Suprapubic skin (tissue), 4 donors: ENCODE measurements around the gene TSPYL2. TPM values are rescaled to one million over a fixed set of nuclear protein-coding genes. Genes with fewer than 3 reads are reported as not detected.

Experiments
- DNase-seq, 2 donors: peaks; one replicate each; pipeline ENCODE4 v3.0.0-alpha.2; 2019; ENCODE audit warnings: low spot score in 2 of 2
- H3K27ac ChIP-seq: fragments of 200-600 bp; sonication (generic); one replicate; pipeline ENCODE4 v1.5.1; 2019
- H3K27me3 ChIP-seq: fragments of 200-600 bp; sonication (generic); one replicate; pipeline ENCODE4 v1.5.1; 2019
- H3K36me3 ChIP-seq: fragments of 200-600 bp; sonication (generic); one replicate; pipeline ENCODE4 v1.5.1; 2019
- H3K4me1 ChIP-seq: fragments of 200-600 bp; sonication (generic); one replicate; pipeline ENCODE4 v1.5.1; 2019
- H3K4me3 ChIP-seq: fragments of 200-600 bp; sonication (generic); one replicate; pipeline ENCODE4 v1.5.1; 2019; ENCODE audit warnings: mild to moderate bottlenecking
- H3K9me3 ChIP-seq: fragments of 200-600 bp; sonication (generic); one replicate; pipeline ENCODE4 v1.5.1; 2019
- EP300 ChIP-seq: sonication (generic); formaldehyde crosslinking; IDR thresholded peaks from one replicate; pipeline ENCODE4 v1.6.1; 2017; ENCODE audit warnings: antibody characterized with exemption
- POLR2A ChIP-seq, 2 donors: fragments of 450-650 bp; IDR thresholded peaks; one replicate each; pipeline ENCODE4 v1.6.1; 2017; ENCODE audit warnings: antibody characterized with exemption in 2 of 2, mild to moderate bottlenecking in 2 of 2, moderate library complexity in 2 of 2
- POLR2AphosphoS5 ChIP-seq, 3 donors: sonication (generic); formaldehyde crosslinking; IDR thresholded peaks; one replicate each; pipeline ENCODE4 v1.6.1; 2017; ENCODE audit warnings: antibody characterized with exemption in 3 of 3
- WGBS: methylation state at CpG from one replicate; pipeline ENCODE4 v1.1.5; 2018; 5-methylcytosine and 5-hydroxymethylcytosine counted together
- total RNA-seq, 4 donors: library from RNA; depleted of rRNA; stranded (reverse); fragments of >200 nt; gene quantifications; one replicate each; pipeline ENCODE4 v1.1.0, GENCODE V29; 2016
- TF ChIP-seq, protein P1 (sequence below), 2 donors: fragments of 200-600 bp in 1 of 2; fragments of 450-650 bp in 1 of 2; sonication (generic) in 1 of 2; IDR thresholded peaks; one replicate each; pipeline ENCODE4 v1.5.1; 2016 to 2019; ENCODE audit warnings: antibody characterized with exemption in 2 of 2, mild to moderate bottlenecking in 1 of 2, moderate library complexity in 1 of 2

Gene TSPYL2
- total RNA-seq, 4 donors from 2014 or later: 29.4 to 60.7 (median 48.4) TPM

DNA sequence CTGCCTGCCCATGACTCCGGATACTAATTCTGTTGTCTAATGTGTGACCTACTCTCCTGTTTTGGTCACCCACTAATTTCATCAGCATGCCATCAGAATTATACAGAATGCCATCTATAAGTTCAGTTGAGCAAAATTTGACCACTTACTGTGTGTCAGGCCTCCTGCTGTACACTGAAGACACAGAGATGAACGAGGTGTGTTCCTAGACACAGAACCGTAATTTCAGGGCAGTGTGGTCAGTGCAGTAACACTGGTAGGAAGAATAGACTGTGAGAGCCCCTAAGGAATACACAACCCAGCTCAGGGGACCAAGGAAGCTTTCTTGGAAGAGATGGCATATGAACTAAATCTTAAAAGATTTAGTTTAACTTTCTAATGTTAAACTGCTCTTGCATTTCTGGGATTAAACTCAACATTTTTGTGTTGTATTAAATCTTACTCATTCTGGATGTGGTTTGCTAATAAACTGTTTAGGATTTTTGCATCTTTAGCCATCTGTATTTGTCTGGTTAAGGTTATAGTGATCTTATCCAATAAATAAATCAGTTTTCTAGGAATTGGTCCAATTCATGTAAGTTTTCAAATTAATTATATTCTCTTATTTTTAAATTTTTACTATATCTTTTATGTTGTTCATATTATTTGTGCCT is 46.1 kb downstream of the TSPYL2 start:
- Histone ChIP-seq H3K9me3 (no peaks in the 10 kb centered on the region), H3K27me3 (no peaks in the 10 kb centered on the region), H3K27ac (no peak overlapping the region), H3K36me3 (no peaks in the 10 kb centered on the region), H3K4me1 (no peaks in the 10 kb centered on the region), H3K4me3 (no peak overlapping the region)
- 73% methylated on average over 3 of the region's 3 CpGs for WGBS
- no peak for TF ChIP-seq EP300
- no peak for TF ChIP-seq POLR2AphosphoS5 (IDR thresholded peaks at IDR 0.05)
- TF ChIP-seq, protein P1, sequence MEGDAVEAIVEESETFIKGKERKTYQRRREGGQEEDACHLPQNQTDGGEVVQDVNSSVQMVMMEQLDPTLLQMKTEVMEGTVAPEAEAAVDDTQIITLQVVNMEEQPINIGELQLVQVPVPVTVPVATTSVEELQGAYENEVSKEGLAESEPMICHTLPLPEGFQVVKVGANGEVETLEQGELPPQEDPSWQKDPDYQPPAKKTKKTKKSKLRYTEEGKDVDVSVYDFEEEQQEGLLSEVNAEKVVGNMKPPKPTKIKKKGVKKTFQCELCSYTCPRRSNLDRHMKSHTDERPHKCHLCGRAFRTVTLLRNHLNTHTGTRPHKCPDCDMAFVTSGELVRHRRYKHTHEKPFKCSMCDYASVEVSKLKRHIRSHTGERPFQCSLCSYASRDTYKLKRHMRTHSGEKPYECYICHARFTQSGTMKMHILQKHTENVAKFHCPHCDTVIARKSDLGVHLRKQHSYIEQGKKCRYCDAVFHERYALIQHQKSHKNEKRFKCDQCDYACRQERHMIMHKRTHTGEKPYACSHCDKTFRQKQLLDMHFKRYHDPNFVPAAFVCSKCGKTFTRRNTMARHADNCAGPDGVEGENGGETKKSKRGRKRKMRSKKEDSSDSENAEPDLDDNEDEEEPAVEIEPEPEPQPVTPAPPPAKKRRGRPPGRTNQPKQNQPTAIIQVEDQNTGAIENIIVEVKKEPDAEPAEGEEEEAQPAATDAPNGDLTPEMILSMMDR (IDR thresholded peaks at IDR 0.05): no peak
- TF ChIP-seq POLR2A (IDR thresholded peaks at IDR 0.05): no peak
- DNase-seq: no peak

- Histone ChIP-seq H3K4me1 (no peaks in the 10 kb centered on the region), H3K9me3 (no peaks in the 10 kb centered on the region), H3K36me3 (no peaks in the 10 kb centered on the region), H3K27ac (peak overlapping the region; percentile 68), H3K4me3 (no peak overlapping the region), H3K27me3 (no peaks in the 10 kb centered on the region)
- TF ChIP-seq, protein P1 (IDR thresholded peaks at IDR 0.05): no peak
- peak in 1 of 3 donors; percentile 45 for TF ChIP-seq POLR2AphosphoS5 (IDR thresholded peaks at IDR 0.05)
- 56% methylated on average over 4 of the region's 4 CpGs for WGBS
- no peak for DNase-seq
Observed at GRCh38 chrX:53133400-53133799, 51.2 kb downstream of the TSPYL2 start.

DNA sequence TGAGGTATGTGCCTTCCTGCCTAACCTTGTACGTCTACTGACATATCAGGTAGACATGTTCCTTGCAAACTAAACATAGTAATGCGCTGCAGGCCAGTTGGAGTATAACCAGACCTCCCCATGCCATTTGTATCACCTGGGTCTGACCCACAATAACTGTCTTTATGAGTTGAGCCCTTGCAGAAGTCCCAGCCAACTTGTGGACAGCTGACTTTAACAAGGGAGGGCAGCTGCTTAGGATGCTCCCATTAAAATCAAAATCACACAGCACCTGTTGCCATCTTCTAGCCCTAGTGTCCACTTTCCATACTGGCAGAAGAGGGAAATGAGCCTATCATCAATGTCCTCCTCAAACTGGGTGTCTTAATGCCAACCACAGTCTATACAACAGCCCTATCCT is 53.4 kb downstream of the TSPYL2 start:
- DNase-seq: no peak
- TF ChIP-seq POLR2AphosphoS5 (IDR thresholded peaks at IDR 0.05) (no peak), POLR2A (IDR thresholded peaks at IDR 0.05) (no peak), EP300 (no peak)
- TF ChIP-seq, protein P1 (IDR thresholded peaks at IDR 0.05): no peak
- no peak overlapping the region for H3K4me3 ChIP-seq
- H3K27ac ChIP-seq: no peak overlapping the region
- no peaks in the 10 kb centered on the region for H3K4me1 ChIP-seq
- no peaks in the 10 kb centered on the region for H3K27me3 ChIP-seq
- no peaks in the 10 kb centered on the region for H3K36me3 ChIP-seq
- 72% methylated on average over 2 of the region's 2 CpGs for WGBS
- no peaks in the 10 kb centered on the region for H3K9me3 ChIP-seq

Other genes starting within 250 kb of the TSPYL2 start
- not detected for gene XAGE3, start 214.3 kb upstream of the TSPYL2 start, total RNA-seq
- 100 to 1,000 TPM in 1 of 4 donors, 10 to 100 TPM in 3; 42.5 to 126 (median 48.0) TPM for gene FAM156B, start 185.0 kb upstream of the TSPYL2 start, total RNA-seq
- gene FAM156A, start 123.8 kb upstream of the TSPYL2 start, total RNA-seq: 10 to 100 TPM; 13.1 to 38.1 (median 24.8) TPM
- 1 to 10 TPM in 1 of 4 donors, under 1 TPM in 3; 0.21 to 2.3 (median 0.72) TPM for gene GPR173, start 33.6 kb upstream of the TSPYL2 start, total RNA-seq
- gene KANTR, start 11.8 kb downstream of the TSPYL2 start, total RNA-seq: 10 to 100 TPM; 16.2 to 81.3 (median 28.6) TPM
- 100 to 1,000 TPM; 126 to 318 (median 160) TPM for gene KDM5C, start 142.8 kb downstream of the TSPYL2 start, total RNA-seq
- gene IQSEC2, start 199.2 kb downstream of the TSPYL2 start, total RNA-seq: 10 to 100 TPM; 24.4 to 42.1 (median 28.9) TPM